ENCODE results near the gene NEURL2.

Gene NEURL2

DNA sequence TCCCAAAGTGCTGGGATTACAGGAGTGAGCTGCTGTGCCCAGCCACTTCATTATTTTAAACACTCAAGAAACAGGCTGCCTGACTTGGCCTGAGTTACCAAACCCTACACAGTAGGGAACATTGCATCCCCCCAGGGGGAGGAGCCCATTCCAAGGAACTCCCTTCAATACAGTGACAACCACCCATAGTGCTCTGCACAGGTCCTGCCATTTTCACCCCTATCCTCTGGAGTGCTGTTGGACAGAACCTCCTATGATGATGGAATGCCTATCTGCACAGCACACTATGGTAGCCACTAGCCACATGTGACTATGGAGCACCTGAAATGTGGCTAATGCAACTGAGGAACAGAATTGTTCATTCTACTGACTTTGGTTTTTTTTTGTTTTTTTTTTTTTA is 45.6 kb downstream of the NEURL2 start:
- Histone ChIP-seq H4K91ac (ENCODE audit: low read length) (no peak overlapping the region), H2AFZ (ENCODE audit: low read depth, low read length) (no peak overlapping the region), H3K9me3 (ENCODE audit: control insufficient read depth, low read length) (no peaks in the 10 kb centered on the region), H3K4me3 (ENCODE audit: insufficient read depth in 1 of 2, low read depth in 1 of 2, low read length in 2 of 2) (no peak overlapping the region), H3K27me3 (ENCODE audit: control insufficient read depth in 1 of 2, insufficient read depth in 1 of 2, low read length in 2 of 2) (no peaks in the 10 kb centered on the region), H3K27ac (ENCODE audit: low read length, poor library complexity, severe bottlenecking) (no peak overlapping the region), H3K79me1 (replicated peaks; ENCODE audit: low read length, poor library complexity, severe bottlenecking) (peaks cover 16% of the 10 kb centered on the region), H2BK120ac (ENCODE audit: low read depth, low read length) (no peak overlapping the region), H3K36me3 (ENCODE audit: control insufficient read depth in 1 of 2, insufficient read depth in 2 of 2, low read depth in 1 of 2, low read length in 2 of 2) (peaks cover 55 to 84% of the 10 kb centered on the region in 2 experiments), H2BK5ac (ENCODE audit: low read depth, low read length, poor library complexity, severe bottlenecking) (no peak overlapping the region), H2BK15ac (ENCODE audit: low read depth, poor library complexity, severe bottlenecking) (no peak overlapping the region), H3K18ac (ENCODE audit: low read depth in 1 of 2, low read length in 2 of 2) (no peak overlapping the region), H4K8ac (ENCODE audit: low read length) (no peak overlapping the region), H2AK5ac (ENCODE audit: low read length, severe bottlenecking) (no peak overlapping the region), H3K4me1 (ENCODE audit: control insufficient read depth, insufficient read depth, low read depth, low read length) (peaks cover 10% of the 10 kb centered on the region), H3K4ac (ENCODE audit: low read depth in 1 of 2, low read length in 2 of 2) (no peak overlapping the region), H2BK12ac (ENCODE audit: low read length in 2 of 2) (no peak overlapping the region), H3K14ac (ENCODE audit: low read length in 2 of 2) (no peak overlapping the region), H3K23ac (ENCODE audit: low read length in 2 of 2) (no peak overlapping the region), H3K4me2 (ENCODE audit: low read length, poor library complexity, severe bottlenecking) (no peak overlapping the region), H3K9ac (ENCODE audit: low read length) (no peak overlapping the region)
- DNase-seq: no peak

GRCh38 chr20:45843506-45843905 is 47.5 kb downstream of the NEURL2 start:
- no peaks in the 10 kb centered on the region for H3K9me3 ChIP-seq (ENCODE audit: control insufficient read depth, low read length)
- H3K4me2 ChIP-seq (ENCODE audit: low read length, poor library complexity, severe bottlenecking): no peak overlapping the region
- no peak overlapping the region for H3K23ac ChIP-seq (ENCODE audit: low read length in 2 of 2)
- no peak overlapping the region for H4K91ac ChIP-seq (ENCODE audit: low read length)
- peaks cover 18% of the 10 kb centered on the region for H3K79me1 ChIP-seq (replicated peaks; ENCODE audit: low read length, poor library complexity, severe bottlenecking)
- H4K8ac ChIP-seq (ENCODE audit: low read length): no peak overlapping the region
- H3K14ac ChIP-seq (ENCODE audit: low read length in 2 of 2): no peak overlapping the region
- no peak overlapping the region for H2BK5ac ChIP-seq (ENCODE audit: low read depth, low read length, poor library complexity, severe bottlenecking)
- no peak overlapping the region for H2BK12ac ChIP-seq (ENCODE audit: low read length in 2 of 2)
- H3K4me1 ChIP-seq (ENCODE audit: control insufficient read depth, insufficient read depth, low read depth, low read length): peaks cover 10% of the 10 kb centered on the region
- no peak overlapping the region for H2AK5ac ChIP-seq (ENCODE audit: low read length, severe bottlenecking)
- peaks cover 56 to 87% of the 10 kb centered on the region in 2 experiments for H3K36me3 ChIP-seq (ENCODE audit: control insufficient read depth in 1 of 2, insufficient read depth in 2 of 2, low read depth in 1 of 2, low read length in 2 of 2)
- no peak overlapping the region for H3K27ac ChIP-seq (ENCODE audit: low read length, poor library complexity, severe bottlenecking)
- H2BK120ac ChIP-seq (ENCODE audit: low read depth, low read length): no peak overlapping the region
- no peak overlapping the region for H3K4me3 ChIP-seq (ENCODE audit: insufficient read depth in 1 of 2, low read depth in 1 of 2, low read length in 2 of 2)
- H3K18ac ChIP-seq (ENCODE audit: low read depth in 1 of 2, low read length in 2 of 2): no peak overlapping the region
- no peaks in the 10 kb centered on the region for H3K27me3 ChIP-seq (ENCODE audit: control insufficient read depth in 1 of 2, insufficient read depth in 1 of 2, low read length in 2 of 2)
- no peak overlapping the region for H2BK15ac ChIP-seq (ENCODE audit: low read depth, poor library complexity, severe bottlenecking)
- H2AFZ ChIP-seq (ENCODE audit: low read depth, low read length): no peak overlapping the region
- DNase-seq: no peak
- WGBS: 96% methylated on average over 14 of the region's 14 CpGs
- no peak overlapping the region for H3K9ac ChIP-seq (ENCODE audit: low read length)
- no peak overlapping the region for H3K4ac ChIP-seq (ENCODE audit: low read depth in 1 of 2, low read length in 2 of 2)

- Histone ChIP-seq H2BK15ac (ENCODE audit: low read depth, poor library complexity, severe bottlenecking) (no peak overlapping the region), H2AK5ac (ENCODE audit: low read length, severe bottlenecking) (no peak overlapping the region), H3K9me3 (ENCODE audit: control insufficient read depth, low read length) (no peaks in the 10 kb centered on the region), H3K9ac (ENCODE audit: low read length) (peak overlapping the region; percentile 42), H3K36me3 (ENCODE audit: control insufficient read depth in 1 of 2, insufficient read depth in 2 of 2, low read depth in 1 of 2, low read length in 2 of 2) (peaks cover 57 to 90% of the 10 kb centered on the region in 2 experiments), H4K91ac (ENCODE audit: low read length) (no peak overlapping the region), H3K14ac (ENCODE audit: low read length in 2 of 2) (no peak overlapping the region), H4K8ac (ENCODE audit: low read length) (no peak overlapping the region), H3K4me2 (ENCODE audit: low read length, poor library complexity, severe bottlenecking) (no peak overlapping the region), H3K4me3 (ENCODE audit: insufficient read depth in 1 of 2, low read depth in 1 of 2, low read length in 2 of 2) (no peak overlapping the region), H3K18ac (ENCODE audit: low read depth in 1 of 2, low read length in 2 of 2) (no peak overlapping the region), H2BK120ac (ENCODE audit: low read depth, low read length) (no peak overlapping the region), H2BK5ac (ENCODE audit: low read depth, low read length, poor library complexity, severe bottlenecking) (no peak overlapping the region), H3K27ac (ENCODE audit: low read length, poor library complexity, severe bottlenecking) (no peak overlapping the region), H3K27me3 (ENCODE audit: control insufficient read depth in 1 of 2, insufficient read depth in 1 of 2, low read length in 2 of 2) (no peaks in the 10 kb centered on the region), H3K4ac (ENCODE audit: low read depth in 1 of 2, low read length in 2 of 2) (peak overlapping the region in 1 of 2 experiments; percentile 46), H3K4me1 (ENCODE audit: control insufficient read depth, insufficient read depth, low read depth, low read length) (peaks cover 10% of the 10 kb centered on the region), H2AFZ (ENCODE audit: low read depth, low read length) (no peak overlapping the region), H3K79me1 (replicated peaks; ENCODE audit: low read length, poor library complexity, severe bottlenecking) (peaks cover 16% of the 10 kb centered on the region), H3K23ac (ENCODE audit: low read length in 2 of 2) (no peak overlapping the region), H2BK12ac (ENCODE audit: low read length in 2 of 2) (no peak overlapping the region)
- DNase-seq: peak; percentile 45
- WGBS: 84% methylated on average over 5 of the region's 5 CpGs
Observed at GRCh38 chr20:45842169-45842812, 48.7 kb downstream of the NEURL2 start.

DNA sequence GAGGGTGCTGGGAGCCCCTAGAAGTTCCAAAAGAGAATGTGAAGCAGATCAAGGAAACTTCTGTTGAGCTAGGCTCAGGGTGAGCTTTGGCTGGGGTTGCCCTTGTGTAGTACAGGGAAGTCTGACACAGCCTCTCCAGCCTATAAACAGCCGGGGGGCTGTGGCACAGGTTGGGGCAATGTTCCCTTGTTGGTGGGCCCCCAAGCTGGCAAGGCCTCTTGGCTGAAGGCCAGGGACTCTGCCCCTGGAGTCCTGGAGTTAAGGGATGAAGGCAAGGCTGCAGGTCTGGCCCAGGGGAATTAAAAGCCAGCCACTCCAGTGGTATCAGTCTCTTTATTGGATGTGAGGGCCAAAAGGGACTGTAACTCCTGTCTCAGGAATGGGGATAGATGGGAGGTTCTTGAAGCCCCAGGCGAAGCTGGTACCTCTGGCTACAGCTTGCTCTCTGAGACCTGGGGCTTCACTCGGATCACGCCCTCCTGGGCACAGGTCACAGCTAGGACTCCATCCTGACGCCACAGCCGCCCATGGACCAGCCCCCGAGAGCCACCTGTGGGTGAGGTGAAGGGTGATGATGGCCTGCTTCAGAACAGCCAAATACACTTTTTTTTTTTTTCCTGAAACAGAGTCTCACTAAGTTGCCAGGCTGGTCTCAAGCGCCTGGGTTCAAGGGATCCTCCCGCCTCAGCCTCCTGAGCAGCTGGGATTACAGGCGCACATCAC is 49.4 kb downstream of the NEURL2 start:
- no peaks in the 10 kb centered on the region for H3K9me3 ChIP-seq (ENCODE audit: control insufficient read depth, low read length)
- no peak overlapping the region for H3K18ac ChIP-seq (ENCODE audit: low read depth in 1 of 2, low read length in 2 of 2)
- no peak overlapping the region for H3K23ac ChIP-seq (ENCODE audit: low read length in 2 of 2)
- no peak overlapping the region for H2BK5ac ChIP-seq (ENCODE audit: low read depth, low read length, poor library complexity, severe bottlenecking)
- WGBS: 94% methylated on average over 10 of the region's 10 CpGs
- no peak overlapping the region for H2BK120ac ChIP-seq (ENCODE audit: low read depth, low read length)
- H2BK15ac ChIP-seq (ENCODE audit: low read depth, poor library complexity, severe bottlenecking): no peak overlapping the region
- no peak overlapping the region for H3K27ac ChIP-seq (ENCODE audit: low read length, poor library complexity, severe bottlenecking)
- peaks cover 11% of the 10 kb centered on the region for H3K4me1 ChIP-seq (ENCODE audit: control insufficient read depth, insufficient read depth, low read depth, low read length)
- no peak overlapping the region for H4K91ac ChIP-seq (ENCODE audit: low read length)
- no peak for DNase-seq
- H4K8ac ChIP-seq (ENCODE audit: low read length): no peak overlapping the region
- H3K4me2 ChIP-seq (ENCODE audit: low read length, poor library complexity, severe bottlenecking): no peak overlapping the region
- no peak overlapping the region for H2BK12ac ChIP-seq (ENCODE audit: low read length in 2 of 2)
- peak overlapping the region in 1 of 2 experiments; percentile 6 for H3K4ac ChIP-seq (ENCODE audit: low read depth in 1 of 2, low read length in 2 of 2)
- no peak overlapping the region for H3K4me3 ChIP-seq (ENCODE audit: insufficient read depth in 1 of 2, low read depth in 1 of 2, low read length in 2 of 2)
- H3K36me3 ChIP-seq (ENCODE audit: control insufficient read depth in 1 of 2, insufficient read depth in 2 of 2, low read depth in 1 of 2, low read length in 2 of 2): peaks cover 58 to 91% of the 10 kb centered on the region in 2 experiments
- no peak overlapping the region for H3K14ac ChIP-seq (ENCODE audit: low read length in 2 of 2)
- peaks cover 16% of the 10 kb centered on the region for H3K79me1 ChIP-seq (replicated peaks; ENCODE audit: low read length, poor library complexity, severe bottlenecking)
- no peak overlapping the region for H2AK5ac ChIP-seq (ENCODE audit: low read length, severe bottlenecking)
- peak overlapping the region; percentile 42 for H3K9ac ChIP-seq (ENCODE audit: low read length)
- H2AFZ ChIP-seq (ENCODE audit: low read depth, low read length): no peak overlapping the region
- no peaks in the 10 kb centered on the region for H3K27me3 ChIP-seq (ENCODE audit: control insufficient read depth in 1 of 2, insufficient read depth in 1 of 2, low read length in 2 of 2)
